HUES64 (cell line): ENCODE results near the gene NOB1.

Source experiments
- H3K27ac ChIP-seq: 2 replicates; pipeline ENCODE4 v1.7.0; 2013; ENCODE audit warnings: low read depth, low read length, inconsistent platforms
- H3K27me3 ChIP-seq: 2 replicates; pipeline ENCODE4 v1.6.1; 2013; ENCODE audit warnings: mild to moderate bottlenecking, low read length; ENCODE audit not compliant: insufficient read depth
- H3K36me3 ChIP-seq: 2 replicates; pipeline ENCODE4 v1.6.1; 2013; ENCODE audit warnings: mild to moderate bottlenecking, low read length; ENCODE audit not compliant: insufficient read depth
- H3K4me1 ChIP-seq: 2 replicates; pipeline ENCODE4 v1.6.1; 2013; ENCODE audit warnings: mild to moderate bottlenecking, low read length, moderate library complexity; ENCODE audit not compliant: insufficient read depth
- H3K4me3 ChIP-seq: 2 replicates; pipeline ENCODE4 v1.5.1; 2013; ENCODE audit warnings: mild to moderate bottlenecking, low read length, moderate library complexity
- H3K9ac ChIP-seq: 2 replicates; pipeline ENCODE4 v1.6.1; 2013; ENCODE audit warnings: mild to moderate bottlenecking, low read depth, low read length
- H3K9me3 ChIP-seq: 2 replicates; pipeline ENCODE4 v1.6.1; 2013; ENCODE audit warnings: low read depth, low read length; ENCODE audit not compliant: insufficient read depth
- WGBS: fragments of 150-250, 120-280 bp; methylation state at CpG from one replicate; pipeline ENCODE4 v1.1.7; 2013; ENCODE audit warnings: missing lambda C conversion rate; 5-methylcytosine and 5-hydroxymethylcytosine counted together

Gene NOB1

DNA sequence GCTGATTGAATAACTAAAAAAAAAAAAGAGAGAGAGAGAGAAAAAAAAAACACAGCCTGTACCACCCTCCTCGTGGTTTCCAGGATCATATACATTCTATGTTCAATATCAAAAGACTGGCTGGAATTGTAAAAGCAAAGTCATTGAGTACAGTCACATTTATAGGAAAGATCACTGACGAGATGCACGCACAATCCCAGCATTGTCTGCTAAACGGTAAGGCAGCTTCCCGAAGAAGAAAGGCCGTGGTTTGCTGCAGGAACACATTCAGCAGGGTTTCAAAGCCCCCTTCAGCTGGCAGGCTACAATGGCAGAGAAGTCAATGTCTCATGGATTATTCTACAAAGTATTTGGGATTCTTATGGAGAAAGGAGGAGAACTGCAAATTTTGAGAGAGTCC, 37.7 kb downstream of the NOB1 start:
- no peak overlapping the region for H3K9ac ChIP-seq
- no peaks in the 10 kb centered on the region for H3K9me3 ChIP-seq
- no peak overlapping the region for H3K27ac ChIP-seq
- peaks cover 38% of the 10 kb centered on the region for H3K36me3 ChIP-seq
- H3K27me3 ChIP-seq, result no peaks in the 10 kb centered on the region
- 95% methylated on average over 5 of the region's 6 CpGs for WGBS
- no peaks in the 10 kb centered on the region for H3K4me1 ChIP-seq
- H3K4me3 ChIP-seq, result no peak overlapping the region

DNA sequence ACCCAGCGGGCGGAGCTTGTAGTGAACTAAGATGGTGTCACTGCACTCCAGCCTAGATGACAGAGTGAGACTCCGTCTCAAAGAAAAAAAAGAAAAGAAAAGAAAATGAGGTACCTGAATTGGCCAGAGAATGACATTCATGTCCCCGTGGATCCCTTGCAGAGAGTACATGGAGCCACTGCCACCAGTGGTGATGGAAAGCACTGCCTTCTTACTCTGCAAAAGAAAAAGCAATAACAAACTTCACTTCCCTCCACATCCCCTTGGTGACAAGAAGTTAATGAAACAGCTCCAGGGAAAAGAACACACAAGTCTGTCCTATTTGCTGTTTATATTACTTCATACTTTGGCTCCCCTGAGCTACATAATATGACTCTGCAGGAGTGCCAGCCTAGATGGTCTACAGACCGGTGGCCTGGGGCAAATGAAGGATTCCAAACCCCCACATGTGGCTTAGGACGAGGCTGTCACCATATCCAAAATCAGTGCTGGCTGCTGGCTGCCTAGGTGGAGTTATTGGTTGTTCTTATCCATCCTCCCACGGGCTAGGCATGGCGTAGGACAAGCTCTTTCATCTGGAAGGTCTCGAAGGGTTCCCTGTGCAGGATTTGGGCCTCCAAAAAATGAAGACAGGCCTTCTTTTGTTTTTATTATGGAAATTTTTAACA, 41.7 kb downstream of the NOB1 start:
- Histone ChIP-seq H3K27ac (no peak overlapping the region), H3K4me1 (no peaks in the 10 kb centered on the region), H3K27me3 (no peaks in the 10 kb centered on the region), H3K9me3 (no peaks in the 10 kb centered on the region), H3K9ac (no peak overlapping the region), H3K36me3 (peaks cover 50% of the 10 kb centered on the region), H3K4me3 (no peak overlapping the region)
- 95% methylated on average over 9 of the region's 9 CpGs for WGBS

DNA sequence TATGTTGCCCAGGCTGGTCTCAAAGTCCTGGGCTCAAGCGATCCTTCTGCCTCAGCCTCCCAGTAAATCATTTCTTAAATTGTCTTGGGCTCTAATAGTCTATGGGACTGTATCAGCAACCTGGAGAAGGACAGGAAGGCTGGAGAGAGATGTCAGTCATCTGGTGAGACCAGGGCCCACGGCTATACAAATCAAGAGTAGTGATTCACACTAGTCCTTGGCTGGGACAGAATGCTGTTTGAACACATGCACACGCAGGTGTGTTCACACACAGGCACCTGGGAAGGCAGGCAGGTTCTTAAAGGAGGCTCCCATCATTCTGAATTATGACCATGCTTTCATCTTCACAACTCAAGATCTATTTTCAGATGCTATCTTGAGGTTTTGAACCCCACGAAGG, 42.4 kb downstream of the NOB1 start:
- Histone ChIP-seq H3K9ac (no peak overlapping the region), H3K4me3 (no peak overlapping the region), H3K9me3 (no peaks in the 10 kb centered on the region), H3K36me3 (peaks cover 42% of the 10 kb centered on the region), H3K4me1 (no peaks in the 10 kb centered on the region), H3K27me3 (no peaks in the 10 kb centered on the region), H3K27ac (no peak overlapping the region)
- WGBS, result 95% methylated on average over 3 of the region's 4 CpGs

DNA sequence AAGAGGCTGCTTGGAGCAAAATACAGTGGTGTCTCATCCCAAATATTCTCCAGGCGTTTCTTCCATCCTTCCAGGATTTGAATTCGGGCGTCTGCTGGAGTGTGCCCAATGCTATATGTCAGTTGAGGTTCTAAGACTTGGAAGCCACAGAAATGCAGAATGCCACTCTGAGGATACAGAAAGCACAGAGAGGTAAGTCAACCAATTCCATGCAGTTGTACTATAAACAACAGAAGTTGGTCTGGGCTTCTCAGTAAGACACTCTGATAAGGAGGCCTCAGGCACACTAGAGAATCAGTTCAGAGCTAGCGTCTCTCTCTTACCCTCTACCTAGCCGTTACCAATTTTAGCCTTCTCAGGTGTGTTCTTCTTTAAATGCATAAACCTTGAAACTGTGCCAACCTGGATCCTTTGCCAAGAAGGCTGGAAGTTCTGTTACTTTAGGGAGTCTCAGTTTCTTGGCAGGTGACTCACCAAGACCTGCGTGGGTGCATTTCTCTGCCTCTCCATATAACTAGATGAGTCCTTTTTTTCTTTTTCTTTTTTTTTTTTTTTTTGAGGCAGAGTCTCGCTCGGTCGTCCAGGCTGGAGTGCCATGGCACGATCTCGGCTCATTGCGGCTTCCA, 43.5 kb downstream of the NOB1 start:
- no peak overlapping the region for H3K27ac ChIP-seq
- 93% methylated on average over 12 of the region's 12 CpGs for WGBS
- no peak overlapping the region for H3K9ac ChIP-seq
- no peaks in the 10 kb centered on the region for H3K4me1 ChIP-seq
- peaks cover 34% of the 10 kb centered on the region for H3K36me3 ChIP-seq
- no peak overlapping the region for H3K4me3 ChIP-seq
- no peaks in the 10 kb centered on the region for H3K9me3 ChIP-seq
- no peaks in the 10 kb centered on the region for H3K27me3 ChIP-seq

DNA sequence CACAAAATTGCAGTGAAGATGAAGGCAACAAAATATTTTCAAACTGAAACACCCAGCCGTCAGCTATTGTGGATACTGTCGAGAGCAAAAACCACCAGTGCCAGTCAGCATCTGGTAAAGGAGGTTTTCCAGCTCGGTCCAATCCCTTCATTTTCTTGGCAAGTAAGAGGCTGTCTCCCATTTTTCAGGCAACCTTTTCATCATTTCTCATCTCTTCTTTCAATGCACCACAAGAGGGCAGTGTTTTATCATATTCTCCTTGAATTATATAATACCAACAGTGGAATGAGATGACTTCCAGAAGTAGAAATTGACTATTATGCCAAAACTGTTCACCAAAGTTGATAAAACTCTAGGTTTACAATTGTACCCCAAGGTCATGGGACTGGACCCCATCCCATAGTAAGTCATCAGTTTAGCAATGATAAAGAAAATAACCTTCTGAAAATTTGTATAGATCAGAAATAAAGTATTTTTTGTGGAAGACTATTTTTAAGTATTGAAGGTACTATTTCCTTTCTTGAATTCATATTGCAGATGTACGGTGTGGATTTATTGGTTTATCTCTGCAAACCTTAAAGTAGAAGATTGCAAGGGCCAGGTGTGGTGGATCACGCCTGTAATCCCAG, 45.2 kb downstream of the NOB1 start:
- Histone ChIP-seq H3K27me3 (no peaks in the 10 kb centered on the region), H3K4me1 (no peaks in the 10 kb centered on the region), H3K9ac (no peak overlapping the region), H3K27ac (no peak overlapping the region), H3K9me3 (no peaks in the 10 kb centered on the region), H3K36me3 (peaks cover 27% of the 10 kb centered on the region), H3K4me3 (no peak overlapping the region)
- 83% methylated on average over 5 of the region's 5 CpGs for WGBS

DNA sequence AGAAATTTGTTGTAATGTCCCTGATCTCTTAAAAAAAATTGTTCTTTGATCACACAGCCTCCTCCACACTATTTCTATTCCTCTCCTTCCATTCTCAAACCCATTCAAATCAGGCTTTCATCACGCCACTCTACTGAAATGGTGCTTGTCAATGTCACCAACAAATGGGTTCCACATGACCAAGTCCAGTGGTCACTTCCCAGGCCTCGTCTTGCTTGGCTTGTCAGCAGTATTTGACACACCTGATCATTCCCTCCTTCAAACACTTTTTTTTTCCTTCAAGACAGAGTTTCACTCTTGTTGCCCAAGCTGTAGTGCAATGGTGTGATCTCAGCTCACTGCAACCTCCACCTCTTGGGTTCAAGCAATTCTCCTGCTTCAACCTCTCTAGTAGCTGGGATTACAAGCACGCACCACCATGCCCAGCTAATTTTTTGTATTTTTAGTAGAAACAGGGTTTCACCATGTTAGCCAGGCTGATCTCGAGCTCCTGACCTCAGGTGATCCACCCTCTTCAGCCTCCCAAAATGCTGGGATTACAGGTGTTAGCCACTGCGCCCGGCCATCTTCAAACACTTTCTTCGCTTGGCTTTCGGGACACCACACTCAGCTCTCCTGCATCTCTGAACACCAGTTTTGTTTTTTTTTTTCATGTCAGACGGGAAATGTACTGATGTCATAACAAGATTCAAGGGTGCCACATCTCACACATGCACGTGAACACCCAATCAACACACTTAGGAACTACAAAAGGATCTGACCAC, 46.6 kb downstream of the NOB1 start:
- Histone ChIP-seq H3K9me3 (no peaks in the 10 kb centered on the region), H3K27me3 (no peaks in the 10 kb centered on the region), H3K4me3 (no peak overlapping the region), H3K4me1 (no peaks in the 10 kb centered on the region), H3K36me3 (peaks cover 31% of the 10 kb centered on the region), H3K27ac (no peak overlapping the region), H3K9ac (no peak overlapping the region)
- WGBS, result 93% methylated on average over 10 of the region's 10 CpGs

DNA sequence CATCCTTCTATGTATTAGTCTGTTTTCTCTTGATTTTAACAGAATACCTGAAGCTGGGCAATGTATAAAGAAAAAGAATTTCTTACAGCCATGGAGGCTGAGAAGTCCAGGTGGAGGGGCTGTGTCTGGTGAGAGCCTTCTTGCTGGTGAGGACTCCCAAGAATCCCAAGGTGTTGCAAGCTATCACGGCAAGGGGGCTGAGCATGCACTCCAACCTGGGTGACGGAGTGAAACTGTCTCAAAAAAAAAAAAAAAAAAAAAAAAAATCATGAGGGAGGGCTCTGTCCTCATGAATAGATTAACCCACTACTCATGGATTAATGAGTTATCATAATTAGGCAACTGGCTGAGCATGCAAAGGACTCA, 47.8 kb downstream of the NOB1 start:
- H3K4me1 ChIP-seq, result no peaks in the 10 kb centered on the region
- H3K9ac ChIP-seq, result no peak overlapping the region
- peaks cover 21% of the 10 kb centered on the region for H3K36me3 ChIP-seq
- 93% methylated on average over 1 of the region's 2 CpGs for WGBS
- no peak overlapping the region for H3K4me3 ChIP-seq
- H3K9me3 ChIP-seq, result no peaks in the 10 kb centered on the region
- no peak overlapping the region for H3K27ac ChIP-seq
- H3K27me3 ChIP-seq, result no peaks in the 10 kb centered on the region

DNA sequence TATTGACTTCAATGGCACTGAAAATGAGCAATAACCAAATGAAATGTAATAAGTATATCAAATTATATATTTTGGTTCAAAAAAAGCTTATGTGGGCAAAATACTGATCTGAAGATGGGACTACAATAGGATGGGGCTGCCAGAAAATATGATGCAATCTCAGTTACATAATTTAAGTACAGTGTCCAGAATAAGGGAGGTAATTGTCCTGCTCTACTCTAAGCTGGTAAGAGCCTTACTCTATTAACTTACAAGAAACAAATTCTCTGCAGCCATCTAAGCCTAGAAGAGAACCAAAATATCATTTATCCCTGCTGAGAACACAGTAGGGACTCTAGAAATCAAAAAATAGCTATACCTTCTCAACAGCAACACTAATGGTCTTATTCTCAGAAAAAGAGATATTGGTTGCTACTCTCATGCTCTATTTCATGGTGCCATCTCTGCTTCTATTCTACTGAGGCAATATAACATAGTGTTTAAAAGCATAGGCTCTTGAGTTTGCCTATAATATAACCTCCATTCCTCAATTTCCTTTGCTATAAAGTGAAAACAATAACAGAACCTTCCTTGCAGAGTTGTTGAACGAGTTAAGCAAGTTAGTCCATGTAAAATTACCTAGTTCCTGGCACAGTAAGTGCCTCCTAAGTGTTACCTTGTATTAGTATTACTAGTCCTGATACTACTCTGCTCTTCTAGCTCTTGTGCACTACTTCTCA, 48.3 kb downstream of the NOB1 start:
- H3K9me3 ChIP-seq, result no peaks in the 10 kb centered on the region
- H3K4me3 ChIP-seq, result no peak overlapping the region
- peaks cover 21% of the 10 kb centered on the region for H3K36me3 ChIP-seq
- H3K27me3 ChIP-seq, result no peaks in the 10 kb centered on the region
- H3K27ac ChIP-seq, result no peak overlapping the region
- no peaks in the 10 kb centered on the region for H3K4me1 ChIP-seq
- WGBS, result 88% methylated on average over 1 of the region's 1 CpG
- no peak overlapping the region for H3K9ac ChIP-seq

DNA sequence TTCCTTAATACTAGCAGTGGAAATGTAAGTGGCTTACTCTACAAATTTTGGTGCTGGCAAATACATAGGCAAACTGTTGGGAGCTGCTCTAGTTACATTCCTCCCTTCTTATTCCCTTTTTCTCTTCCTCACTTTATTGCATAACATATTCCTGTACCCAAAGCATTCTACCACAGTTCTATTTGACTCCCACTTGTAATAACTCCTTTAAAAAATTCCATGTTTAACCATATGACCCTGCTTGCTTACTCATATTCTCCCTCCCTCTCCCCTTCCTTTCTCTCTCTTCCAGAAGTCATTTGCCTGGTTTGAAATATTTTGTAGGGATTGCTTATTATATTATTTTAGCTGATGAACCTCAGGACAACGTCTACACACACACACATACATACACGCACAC, 51.1 kb downstream of the NOB1 start:
- no peaks in the 10 kb centered on the region for H3K27me3 ChIP-seq

DNA sequence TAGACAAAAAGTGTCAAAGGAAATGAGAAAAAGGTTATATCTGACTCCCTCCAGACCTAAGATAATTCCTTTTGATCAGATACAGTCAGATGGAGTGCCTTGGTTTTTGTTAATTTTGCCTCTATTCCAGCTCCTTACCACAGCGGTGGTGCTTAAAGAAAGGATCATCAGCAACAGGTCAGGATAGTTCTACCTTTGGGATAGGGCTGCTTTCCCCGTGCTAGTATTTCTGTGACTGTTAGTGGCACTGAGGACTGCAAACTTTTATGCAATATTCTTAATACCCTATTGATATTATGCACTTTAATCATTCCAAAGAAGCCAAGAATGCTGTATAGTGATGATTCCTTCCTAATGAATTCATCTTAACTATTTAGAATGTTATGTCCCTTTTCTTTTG, 52.9 kb downstream of the NOB1 start:
- H3K4me1 ChIP-seq, result no peaks in the 10 kb centered on the region
- no peaks in the 10 kb centered on the region for H3K27me3 ChIP-seq
- 95% methylated on average over 2 of the region's 2 CpGs for WGBS
- H3K9me3 ChIP-seq, result no peaks in the 10 kb centered on the region
- H3K36me3 ChIP-seq, result peaks cover 37% of the 10 kb centered on the region
- H3K9ac ChIP-seq, result no peak overlapping the region
- no peak overlapping the region for H3K27ac ChIP-seq
- no peak overlapping the region for H3K4me3 ChIP-seq

More for the DNA sequence above, 51.1 kb downstream of the NOB1 start:
- H3K27ac ChIP-seq, result no peak overlapping the region
- H3K9ac ChIP-seq, result no peak overlapping the region
- no peaks in the 10 kb centered on the region for H3K9me3 ChIP-seq
- H3K36me3 ChIP-seq, result peaks cover 30% of the 10 kb centered on the region
- no peaks in the 10 kb centered on the region for H3K4me1 ChIP-seq
- WGBS, result 100% methylated on average over 2 of the region's 2 CpGs
- H3K4me3 ChIP-seq, result no peak overlapping the region

DNA sequence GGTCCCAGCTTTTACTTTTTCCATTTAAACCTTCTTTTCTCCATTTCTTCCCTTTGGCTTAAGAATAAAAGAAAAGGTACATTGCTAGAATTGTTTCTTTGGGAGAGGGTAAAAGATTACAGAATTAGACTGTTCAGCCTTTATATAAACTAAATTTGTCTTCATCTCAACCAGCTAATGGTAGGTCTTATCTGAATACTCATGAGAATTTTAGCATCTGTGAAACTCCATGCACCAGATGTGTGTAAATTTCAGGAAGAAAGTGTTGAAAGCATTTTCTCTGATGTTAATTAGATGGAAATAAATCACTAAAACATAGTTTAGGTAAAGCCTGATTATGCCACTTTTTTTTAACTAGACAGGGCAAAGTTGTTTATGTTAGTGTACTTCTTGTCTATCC, 53.3 kb downstream of the NOB1 start:
- no peaks in the 10 kb centered on the region for H3K4me1 ChIP-seq
- no peak overlapping the region for H3K9ac ChIP-seq
- no peak overlapping the region for H3K4me3 ChIP-seq
- peaks cover 41% of the 10 kb centered on the region for H3K36me3 ChIP-seq
- no peak overlapping the region for H3K27ac ChIP-seq
- H3K27me3 ChIP-seq, result no peaks in the 10 kb centered on the region
- H3K9me3 ChIP-seq, result no peaks in the 10 kb centered on the region
